HG03432 (cell line): Measurements from ENCODE around the gene PPM1L.

Source experiments
- ATAC-seq: cut with Tn5 transposase; IDR thresholded peaks from one replicate; pipeline ENCODE4 v1.9.1; 2021; ENCODE audit warnings: mild to moderate bottlenecking, moderate library complexity; ENCODE audit not compliant: unreplicated experiment

The PPM1L gene

GRCh38 chr3:161072211-161072621 is 316.2 kb downstream of the PPM1L start:
- ATAC-seq, result no peak

GRCh38 chr3:161072751-161073150 is 316.7 kb downstream of the PPM1L start:
- no peak for ATAC-seq

DNA sequence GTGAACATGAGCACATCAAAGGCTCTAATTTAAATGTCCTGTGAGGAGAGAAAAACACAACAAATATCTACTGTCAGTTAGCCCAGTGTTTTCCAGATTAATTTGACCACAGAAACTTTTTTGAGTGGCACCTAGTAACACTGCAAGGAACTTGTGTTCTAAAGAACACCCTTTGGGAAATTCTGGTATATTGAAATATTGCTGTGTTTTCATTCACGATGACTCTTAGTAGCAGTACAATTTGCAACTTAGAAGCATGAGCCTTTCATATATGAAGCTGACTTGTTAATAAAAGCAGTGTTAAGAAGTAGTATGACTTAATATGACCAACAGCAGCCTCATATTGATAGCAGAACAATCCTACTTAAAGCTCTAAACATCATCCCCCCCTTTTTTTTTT is 317.1 kb downstream of the PPM1L start:
- ATAC-seq, result no peak

GRCh38 chr3:161081633-161082032 is 325.6 kb downstream of the PPM1L start:
- ATAC-seq, result peak; percentile 91

GRCh38 chr3:161082063-161082462 is 326.0 kb downstream of the PPM1L start:
- ATAC-seq, result peak; percentile 42

- no peak for ATAC-seq
These were observed 327.1 kb downstream of the PPM1L start for GRCh38 chr3:161083131-161083530.

DNA sequence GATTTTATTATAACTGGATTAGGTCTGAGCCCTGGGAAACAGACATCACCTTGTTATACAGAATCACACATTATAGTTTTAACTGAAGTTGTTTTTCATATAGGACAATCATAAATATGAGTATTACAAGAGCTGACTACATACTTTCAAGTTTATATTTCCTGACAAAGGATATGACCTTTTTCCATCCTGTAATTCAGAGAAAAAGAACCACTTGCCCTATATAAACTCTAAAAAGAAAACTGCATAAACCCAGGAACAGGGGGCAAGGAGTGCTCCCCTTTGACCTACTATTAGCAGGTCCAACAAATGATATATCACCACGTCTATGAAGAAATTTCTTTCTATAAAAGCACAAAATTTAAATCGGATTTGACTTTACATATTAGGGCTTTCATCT is 328.2 kb downstream of the PPM1L start:
- ATAC-seq, result no peak

DNA sequence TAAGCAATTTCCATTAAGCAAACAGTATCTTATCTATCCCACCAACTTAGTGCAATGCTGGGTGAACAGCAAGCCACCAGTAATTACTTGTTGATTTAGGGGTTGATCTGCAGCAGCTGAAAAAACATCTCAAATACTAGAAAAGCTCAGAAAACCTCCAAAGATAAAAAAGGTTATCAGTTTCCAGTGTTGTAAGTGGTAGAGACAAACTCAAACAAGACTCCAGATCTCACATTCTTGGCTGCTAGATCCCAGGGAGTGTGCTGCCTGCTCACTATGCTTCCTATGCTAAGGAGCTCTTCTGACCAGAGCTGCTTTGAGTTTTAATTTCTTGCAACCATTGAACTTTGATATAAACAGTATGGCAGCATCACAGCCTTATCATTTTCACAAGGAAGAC is 337.9 kb downstream of the PPM1L start:
- ATAC-seq, result no peak

GRCh38 chr3:161096771-161097367 is 340.8 kb downstream of the PPM1L start:
- peak; percentile 55 for ATAC-seq

GRCh38 chr3:161100994-161101393 is 345.0 kb downstream of the PPM1L start:
- ATAC-seq, result no peak

GRCh38 chr3:161101609-161102008 is 345.6 kb downstream of the PPM1L start:
- no peak for ATAC-seq

- no peak for ATAC-seq
These were observed 347.9 kb downstream of the PPM1L start for GRCh38 chr3:161103776-161104385.

GRCh38 chr3:161104561-161105551 is 348.8 kb downstream of the PPM1L start, which contains the start of gene B3GALNT1:
Gene B3GALNT1 (minus strand): TSS chr3:161105349. CDS start chr3:161086754, 18,595 bp downstream.
- peak; percentile 84 for ATAC-seq

- no peak for ATAC-seq
These were observed 351.3 kb downstream of the PPM1L start for GRCh38 chr3:161107311-161107710.

GRCh38 chr3:161108840-161109239 is 352.8 kb downstream of the PPM1L start:
- ATAC-seq, result no peak

- ATAC-seq, result no peak
These were observed 361.6 kb downstream of the PPM1L start for GRCh38 chr3:161117646-161118045.

DNA sequence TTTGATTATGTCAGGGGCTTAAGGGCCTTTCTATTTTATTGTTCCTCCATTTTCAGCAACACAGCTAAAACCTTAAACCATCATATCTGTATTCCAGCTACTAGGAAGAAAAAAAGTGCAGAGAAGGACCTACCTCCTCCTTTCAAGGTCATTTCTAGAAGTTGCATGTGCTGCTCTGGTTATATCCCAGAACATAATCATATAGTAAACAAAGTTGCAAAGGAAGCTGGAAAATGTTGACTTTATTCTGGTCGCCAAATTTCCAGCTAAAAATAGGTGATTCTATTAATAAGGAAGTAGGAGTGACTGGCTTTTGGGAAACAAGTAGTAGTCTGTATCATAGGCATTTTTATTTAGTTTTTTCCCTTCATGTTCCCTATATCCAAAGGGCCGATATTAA is 370.5 kb downstream of the PPM1L start:
- no peak for ATAC-seq
